Prostate gland (tissue), 2 donors: Measurements from ENCODE around the gene COL6A1.

Experiments used
- CTCF ChIP-seq, 4 experiments: fragments of 200-600 bp in 2 of 4; fragments of 450-650 bp in 2 of 4; sonication (generic) in 2 of 4; IDR thresholded peaks; 1 replicate in 3 of 4; 2 replicates in 1 of 4; pipeline ENCODE4 v1.5.1; 2016 to 2019; ENCODE audit warnings: antibody characterized with exemption in 4 of 4, mild to moderate bottlenecking in 2 of 4, moderate library complexity in 2 of 4
- POLR2A ChIP-seq: fragments of 450-650 bp; IDR thresholded peaks from one replicate; pipeline ENCODE4 v1.6.1; 2016; ENCODE audit warnings: antibody characterized with exemption, mild to moderate bottlenecking
- POLR2AphosphoS5 ChIP-seq: sonication (generic); formaldehyde crosslinking; IDR thresholded peaks from one replicate; pipeline ENCODE4 v1.6.1; 2017; ENCODE audit warnings: antibody characterized with exemption

GRCh38 chr21:46051821-46052675, 70.5 kb downstream of the COL6A1 start:
- TF ChIP-seq POLR2AphosphoS5 (no peak), POLR2A (no peak), CTCF (IDR thresholded peaks at IDR 0.05) (no peak)
